Esophagus (tissue), 2 donors: ENCODE measurements around the gene WTIP. TPM values are rescaled to one million over a fixed set of nuclear protein-coding genes. Genes with fewer than 3 reads are reported as not detected.

Experiments used
- H3K27ac ChIP-seq, 2 donors: one replicate each; pipeline ENCODE4 v1.5.1; 2013; ENCODE audit warnings: low read depth in 2 of 2, mild to moderate bottlenecking in 2 of 2, inconsistent platforms in 1 of 2, low read length in 1 of 2, moderate library complexity in 1 of 2
- H3K27me3 ChIP-seq, 2 donors: one replicate each; pipeline ENCODE4 v1.6.1; 2013; ENCODE audit warnings: low read length in 2 of 2, control low read depth in 1 of 2, mild to moderate bottlenecking in 1 of 2; ENCODE audit not compliant: insufficient read depth in 2 of 2, control insufficient read depth in 1 of 2
- H3K36me3 ChIP-seq, 2 donors: one replicate each; pipeline ENCODE4 v1.6.1; 2013; ENCODE audit warnings: low read length in 1 of 2; ENCODE audit not compliant: control insufficient read depth in 2 of 2, insufficient read depth in 2 of 2
- H3K4me1 ChIP-seq, 2 donors: one replicate each; pipeline ENCODE4 v1.6.1; 2013; ENCODE audit warnings: low read length in 1 of 2; ENCODE audit not compliant: control insufficient read depth in 2 of 2, insufficient read depth in 2 of 2
- H3K4me3 ChIP-seq, 2 donors: one replicate each; pipeline ENCODE4 v1.5.1; 2013; ENCODE audit warnings: low read length in 2 of 2, mild to moderate bottlenecking in 2 of 2, low read depth in 1 of 2, moderate library complexity in 1 of 2
- H3K9me3 ChIP-seq, 2 donors: one replicate each; pipeline ENCODE4 v1.6.1; 2013; ENCODE audit warnings: mild to moderate bottlenecking in 2 of 2, low read depth in 1 of 2, low read length in 1 of 2, moderate library complexity in 1 of 2; ENCODE audit not compliant: control insufficient read depth in 2 of 2, insufficient read depth in 1 of 2
- WGBS, 2 donors: extraction: QIAGEN DNeasy Blood & Tissue Kit; methylation state at CpG; one replicate each; pipeline ENCODE4 v1.1.7; 2013; 5-methylcytosine and 5-hydroxymethylcytosine counted together
- polyA plus RNA-seq, 2 donors: library from polyadenylated mRNA; stranded (reverse); fragments of 200-250 nt; gene quantifications; one replicate each; pipeline ENCODE4 v1.2.3, GENCODE V29; 2013
- donor health status: healthy with polysubstance abuse.
- donor health status: Bipolar disorder and iron deficiency.

Gene WTIP
- polyA plus RNA-seq, 2 donors = 1.3 to 2.8 TPM

DNA sequence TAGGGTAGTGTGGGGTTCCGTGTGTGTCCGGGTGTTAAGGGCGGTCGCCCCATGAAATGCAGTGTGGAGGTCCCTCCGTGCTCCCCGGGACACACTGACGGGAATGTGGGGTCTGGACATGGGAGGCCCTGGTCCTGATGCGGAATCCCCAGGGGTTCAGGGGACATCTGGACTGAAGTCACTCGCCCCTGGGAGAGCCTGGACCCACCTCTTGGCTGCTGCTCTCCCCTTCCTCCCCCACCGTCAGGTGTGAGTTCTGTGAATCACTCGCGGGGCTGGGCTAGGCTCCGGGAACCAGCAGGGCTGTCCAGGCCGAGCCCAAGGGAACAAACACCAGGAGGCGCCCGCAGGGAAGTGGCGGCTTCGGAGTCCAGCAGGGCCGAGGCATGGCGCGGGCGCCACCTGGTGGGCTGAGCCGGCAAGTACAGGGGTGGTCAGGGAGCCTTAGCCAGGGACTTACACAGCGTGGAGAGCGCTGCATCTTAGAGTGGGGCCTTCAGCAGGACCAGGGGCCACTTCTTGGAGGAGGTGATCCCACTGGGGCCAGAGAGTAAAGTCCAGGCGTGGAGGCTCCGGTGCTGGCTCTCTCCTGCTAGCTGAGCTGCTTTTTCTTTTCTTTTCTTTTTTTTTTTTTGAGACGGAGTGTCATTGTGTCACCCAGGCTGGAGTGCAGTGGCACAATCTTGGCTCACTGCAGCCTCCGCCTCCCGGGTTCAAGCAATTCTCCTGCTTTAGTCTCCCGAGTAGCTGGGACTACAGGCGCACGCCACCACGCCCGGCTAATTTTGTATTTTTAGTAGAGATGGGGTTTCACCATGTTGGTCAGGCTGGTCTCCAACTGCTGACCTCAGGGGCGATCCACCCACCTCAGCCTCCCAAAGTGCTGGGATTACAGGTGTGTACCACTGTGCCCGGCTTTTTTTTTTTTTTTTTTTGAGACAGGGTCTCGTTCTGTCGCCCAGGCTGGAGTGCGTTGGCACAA lies 20.1 kb downstream of the WTIP start:
- 36 to 37% methylated on average over 40 of the region's 40 CpGs for WGBS, 2 donors
- H3K36me3 ChIP-seq = peaks cover 0 to 2% of the 10 kb centered on the region in 2 donors
- peaks cover 0 to 4% of the 10 kb centered on the region in 2 donors for H3K4me1 ChIP-seq
- H3K27ac ChIP-seq = no peak overlapping the region
- H3K9me3 ChIP-seq = no peaks in the 10 kb centered on the region
- no peak overlapping the region for H3K4me3 ChIP-seq
- no peaks in the 10 kb centered on the region for H3K27me3 ChIP-seq

- Histone ChIP-seq H3K4me3 (no peak overlapping the region), H3K27ac (no peak overlapping the region), H3K4me1 (peaks cover 0 to 4% of the 10 kb centered on the region in 2 donors), H3K9me3 (no peaks in the 10 kb centered on the region), H3K36me3 (no peaks in the 10 kb centered on the region), H3K27me3 (no peaks in the 10 kb centered on the region)
- 79 to 80% methylated on average over 15 of the region's 15 CpGs for WGBS, 2 donors
Measured at GRCh38 chr19:34502582-34503411, 21.2 kb downstream of the WTIP start.

- Histone ChIP-seq H3K9me3 (no peaks in the 10 kb centered on the region), H3K36me3 (no peaks in the 10 kb centered on the region), H3K27ac (no peak overlapping the region), H3K4me1 (peaks cover 0 to 4% of the 10 kb centered on the region in 2 donors), H3K27me3 (no peaks in the 10 kb centered on the region), H3K4me3 (no peak overlapping the region)
- WGBS, 2 donors = 76 to 78% methylated on average over 16 of the region's 16 CpGs
Measured at GRCh38 chr19:34503531-34504272, 22.1 kb downstream of the WTIP start.

DNA sequence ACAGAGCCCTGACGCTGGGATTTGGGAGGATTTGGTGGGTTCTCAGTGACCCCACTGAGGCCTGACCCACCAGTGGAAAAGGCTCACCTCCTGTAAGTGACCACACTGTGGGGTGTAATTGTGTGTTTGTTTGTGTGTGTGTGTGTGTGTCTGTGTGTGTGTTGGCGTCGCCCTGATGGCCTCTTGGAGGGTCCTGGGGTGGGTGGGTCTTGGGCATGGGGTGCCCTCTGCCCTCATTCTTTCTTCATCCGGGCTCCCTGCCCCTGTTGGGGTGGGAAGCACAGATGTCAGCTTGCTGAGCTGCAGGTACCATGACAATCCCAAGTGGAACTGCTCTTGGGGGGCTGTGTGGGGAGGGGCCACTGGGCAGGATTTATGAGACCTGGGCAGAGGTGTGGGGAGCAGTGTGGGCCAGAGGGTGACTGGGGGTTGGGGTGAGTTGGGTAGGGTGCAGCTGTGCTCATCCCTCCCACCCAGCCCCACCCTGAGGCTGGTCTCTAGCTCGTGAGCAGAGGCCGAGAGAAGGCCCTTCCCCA lies 22.8 kb downstream of the WTIP start:
- Histone ChIP-seq H3K27ac (no peak overlapping the region), H3K36me3 (no peaks in the 10 kb centered on the region), H3K9me3 (no peaks in the 10 kb centered on the region), H3K27me3 (no peaks in the 10 kb centered on the region), H3K4me1 (peaks cover 0 to 4% of the 10 kb centered on the region in 2 donors), H3K4me3 (no peak overlapping the region)
- 71 to 79% methylated on average over 5 to 6 of the region's 6 CpGs for WGBS, 2 donors

GRCh38 chr19:34504809-34505291 lies 23.3 kb downstream of the WTIP start:
- Histone ChIP-seq H3K27ac (no peak overlapping the region), H3K27me3 (no peaks in the 10 kb centered on the region), H3K4me3 (no peak overlapping the region), H3K4me1 (peaks cover 0 to 4% of the 10 kb centered on the region in 2 donors), H3K9me3 (no peaks in the 10 kb centered on the region), H3K36me3 (no peaks in the 10 kb centered on the region)
- WGBS, 2 donors = 76 to 78% methylated on average over 9 of the region's 9 CpGs

GRCh38 chr19:34505321-34506025 lies 23.9 kb downstream of the WTIP start:
- 75 to 78% methylated on average over 13 to 14 of the region's 14 CpGs for WGBS, 2 donors
- no peaks in the 10 kb centered on the region for H3K27me3 ChIP-seq
- peaks cover 0 to 2% of the 10 kb centered on the region in 2 donors for H3K9me3 ChIP-seq
- H3K27ac ChIP-seq = no peak overlapping the region
- no peaks in the 10 kb centered on the region for H3K36me3 ChIP-seq
- peaks cover 0 to 4% of the 10 kb centered on the region in 2 donors for H3K4me1 ChIP-seq
- no peak overlapping the region for H3K4me3 ChIP-seq

DNA sequence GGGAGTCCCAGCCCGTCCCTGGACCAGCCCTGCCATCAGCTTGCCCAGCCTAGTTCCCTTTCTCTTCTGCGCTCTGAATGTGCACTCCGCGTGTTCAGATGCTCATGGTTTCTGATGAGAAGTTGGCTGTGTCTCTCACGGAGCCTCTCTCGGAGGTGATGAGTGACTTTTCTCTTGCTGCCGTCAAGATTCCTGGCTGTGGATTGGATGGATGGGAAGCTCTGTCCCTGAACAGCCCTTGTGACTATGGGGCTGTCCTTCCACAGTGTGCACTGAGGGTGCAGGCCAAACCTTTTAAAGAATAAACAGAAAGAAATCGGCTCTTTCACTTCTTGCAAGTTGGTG lies 24.4 kb downstream of the WTIP start:
- 66 to 76% methylated on average over 8 of the region's 8 CpGs for WGBS, 2 donors
- H3K27ac ChIP-seq = no peak overlapping the region
- H3K36me3 ChIP-seq = no peaks in the 10 kb centered on the region
- no peak overlapping the region for H3K4me3 ChIP-seq
- H3K9me3 ChIP-seq = peaks cover 0 to 2% of the 10 kb centered on the region in 2 donors
- H3K27me3 ChIP-seq = no peaks in the 10 kb centered on the region
- peaks cover 0 to 4% of the 10 kb centered on the region in 2 donors for H3K4me1 ChIP-seq

GRCh38 chr19:34507414-34508067 lies 26.0 kb downstream of the WTIP start:
- Histone ChIP-seq H3K27ac (no peak overlapping the region), H3K27me3 (no peaks in the 10 kb centered on the region), H3K4me1 (no peaks in the 10 kb centered on the region), H3K36me3 (no peaks in the 10 kb centered on the region), H3K9me3 (peaks cover 0 to 2% of the 10 kb centered on the region in 2 donors), H3K4me3 (no peak overlapping the region)
- 69 to 75% methylated on average over 4 of the region's 4 CpGs for WGBS, 2 donors
